ENCODE measurements around the gene DNAJB13.
A peak's percentile ranks its signal among the peaks of the same experiment; 100 is the strongest.
"Not testable (repeated sequence)": the region's sequence is repeated elsewhere in the genome, so short reads cannot be mapped to it uniquely, and the experiment has no call there.

DNAJB13 gene

GRCh38 chr11:73978576-73979086, 27.8 kb downstream of the DNAJB13 start:
- DNase-seq = no peak

- DNase-seq = peak; percentile 94
Observed at GRCh38 chr11:73980001-73980961, 29.5 kb downstream of the DNAJB13 start.

- no peak for DNase-seq
Observed at GRCh38 chr11:73981051-73981805, 30.4 kb downstream of the DNAJB13 start.

- peak; percentile 91 to 95 for DNase-seq
Observed at GRCh38 chr11:73982595-73982989, 31.8 kb downstream of the DNAJB13 start, which contains the start of gene UCP2. Gene UCP2 (minus strand): TSS chr11:73982843. CDS start chr11:73978378, 4,465 bp downstream.

- peak; percentile 99 for DNase-seq
Observed at GRCh38 chr11:73982990-73983740, 32.3 kb downstream of the DNAJB13 start.

GRCh38 chr11:73983741-73984538, 33.1 kb downstream of the DNAJB13 start:
- peak; percentile 39 to 79 for DNase-seq

GRCh38 chr11:73985661-73986060, 34.8 kb downstream of the DNAJB13 start:
- DNase-seq = not testable (repeated sequence)

- no peak for DNase-seq
Observed at GRCh38 chr11:73988227-73988626, 37.4 kb downstream of the DNAJB13 start.

GRCh38 chr11:73989156-73989555, 38.3 kb downstream of the DNAJB13 start:
- DNase-seq = no peak

- DNase-seq = no peak
Observed at GRCh38 chr11:73990730-73991129, 39.9 kb downstream of the DNAJB13 start.

GRCh38 chr11:73991471-73992006, 40.7 kb downstream of the DNAJB13 start:
- no peak for DNase-seq

- peak in 1 of 2 experiments; percentile 23 for DNase-seq
Observed at GRCh38 chr11:73995247-73995646, 44.4 kb downstream of the DNAJB13 start.

- DNase-seq = no peak
Observed at GRCh38 chr11:73995731-73996130, 44.9 kb downstream of the DNAJB13 start.

- no peak for DNase-seq
Observed at GRCh38 chr11:73996161-73996747, 45.4 kb downstream of the DNAJB13 start.

GRCh38 chr11:73997120-73997770, 46.4 kb downstream of the DNAJB13 start:
- DNase-seq = no peak

GRCh38 chr11:73998846-73999575, 48.2 kb downstream of the DNAJB13 start:
- DNase-seq = no peak

GRCh38 chr11:73999581-74000306, 48.9 kb downstream of the DNAJB13 start:
- peak; percentile 89 to 90 for DNase-seq

- no peak for DNase-seq
Observed at GRCh38 chr11:74000307-74001133, 49.7 kb downstream of the DNAJB13 start.

All from SHP77 (cell line).